ENCODE measurements around the gene FNDC8.

- TF ChIP-seq EP300 (IDR thresholded peaks at IDR 0.05) (no peak), CTCF (IDR thresholded peaks at IDR 0.05) (no peak)
These were observed 8.5 kb downstream of the FNDC8 start for GRCh38 chr17:35129973-35130351.

All from tibial nerve (tissue), 4 donors.